Left ventricle myocardium superior (tissue), 1 donor: ENCODE data around the gene PTPRH. TPM values are rescaled to one million over a fixed set of nuclear protein-coding genes. Genes with fewer than 3 reads are reported as not detected.

Experiments
- ATAC-seq: fragments of 200-7000 bp; cut with Tn5 transposase; one replicate; pipeline ENCODE4 v1.9.1; 2020; ENCODE audit warnings: mild to moderate bottlenecking, moderate library complexity
- DNase-seq: peaks from one replicate; pipeline ENCODE4 v3.0.0-alpha.2; 2020
- intact Hi-C: fragments of 100-400 bp; cut with micrococcal nuclease; formaldehyde crosslinking; loops from one replicate; pipeline ENCODE4 v1.11.0; 2022
- total RNA-seq: library from RNA; stranded (reverse); fragmentation: NEBNext Ultra II Directional; extraction: Animal tissue kit (Norgen Biotek cat#: 25700); gene quantifications from one replicate; pipeline ENCODE4 v1.2.1, GENCODE V29; 2021
- donor health status: DM: no; HTN: yes; CAD: no; lungs with severe emphysema.

Gene PTPRH
- total RNA-seq, 1 donor from 2014 or later = 0.47 TPM

GRCh38 chr19:55246462-55247451 lies 37.5 kb upstream of the PTPRH start:
- DNase-seq (peak; percentile 11), ATAC-seq (no peak)
- intact Hi-C loops = no loop called here

- intact Hi-C loops = no loop called here
- DNase-seq = peak; percentile 20
- ATAC-seq = no peak
Measured at GRCh38 chr19:55245236-55245904, 36.1 kb upstream of the PTPRH start.

- ATAC-seq = no peak
- intact Hi-C loops = no loop called here
- DNase-seq = peak; percentile 15
Measured at GRCh38 chr19:55244004-55244680, 34.8 kb upstream of the PTPRH start.

- intact Hi-C loops = no loop called here
- no peak for ATAC-seq
- peak; percentile 7 for DNase-seq
Measured at GRCh38 chr19:55242517-55242916, 33.2 kb upstream of the PTPRH start.

- ATAC-seq (no peak), DNase-seq (peak; percentile 21)
- intact Hi-C loops = no loop called here
Measured at GRCh38 chr19:55241935-55242464, 32.7 kb upstream of the PTPRH start.

GRCh38 chr19:55241143-55241934 lies 32.0 kb upstream of the PTPRH start:
- DNase-seq = no peak

GRCh38 chr19:55240713-55241020 lies 31.4 kb upstream of the PTPRH start:
- intact Hi-C loops = no loop called here
- no peak for DNase-seq

More at GRCh38 chr19:55241143-55241934, 32.0 kb upstream of the PTPRH start:
- intact Hi-C loops = no loop called here
- ATAC-seq = no peak

GRCh38 chr19:55239004-55239403 lies 29.7 kb upstream of the PTPRH start:
- intact Hi-C loops = no loop called here

More at GRCh38 chr19:55240713-55241020, 31.4 kb upstream of the PTPRH start:
- ATAC-seq = no peak

GRCh38 chr19:55238030-55238429 lies 28.7 kb upstream of the PTPRH start:
- no peak for ATAC-seq
- intact Hi-C loops = no loop called here
- no peak for DNase-seq

More at GRCh38 chr19:55239004-55239403, 29.7 kb upstream of the PTPRH start:
- ATAC-seq = no peak
- DNase-seq = no peak

GRCh38 chr19:55232986-55233385 lies 23.7 kb upstream of the PTPRH start:
- intact Hi-C loops = no loop called here
- no peak for DNase-seq
- no peak for ATAC-seq

GRCh38 chr19:55232286-55232602 lies 22.9 kb upstream of the PTPRH start:
- no peak for DNase-seq
- intact Hi-C loops = no loop called here
- ATAC-seq = no peak

GRCh38 chr19:55231391-55232285 lies 22.3 kb upstream of the PTPRH start:
- no peak for DNase-seq
- no peak for ATAC-seq
- intact Hi-C loops = no loop called here

- DNase-seq (no peak), ATAC-seq (no peak)
- intact Hi-C loops = no loop called here
Measured at GRCh38 chr19:55230780-55231179, 21.5 kb upstream of the PTPRH start.

GRCh38 chr19:55230329-55230728 lies 21.0 kb upstream of the PTPRH start:
- intact Hi-C loops = no loop called here
- no peak for DNase-seq
- no peak for ATAC-seq

GRCh38 chr19:55229789-55230182 lies 20.5 kb upstream of the PTPRH start:
- intact Hi-C loops = no loop called here
- ATAC-seq (no peak), DNase-seq (no peak)

GRCh38 chr19:55229145-55229788 lies 20.0 kb upstream of the PTPRH start:
- DNase-seq (no peak), ATAC-seq (no peak)
- intact Hi-C loops = no loop called here

- ATAC-seq (peak; percentile 2), DNase-seq (no peak)
- intact Hi-C loops = no loop called here
Measured at GRCh38 chr19:55228403-55229031, 19.2 kb upstream of the PTPRH start, which contains the start of gene TMEM86B. Gene TMEM86B (minus strand): TSS chr19:55228763. CDS start chr19:55228741, 22 bp downstream.
